Activated CD4-positive, alpha-beta memory T cell treated with anti-CD3 and anti-CD28 coated beads, Interleukin-2, amount 10 ng/mL, durations not matched to agents 7 days and 5 days (primary cell): ENCODE data around the gene FGFBP1. TPM values are rescaled to one million over a fixed set of nuclear protein-coding genes. Genes with fewer than 3 reads are reported as not detected.

Experiments used
- CTCF ChIA-PET: fragments of 350-600 bp; sonication (Branson Sonifier 250); formaldehyde crosslinking; loops from one replicate; lab custom pipeline; 2021; ENCODE audit warnings: antibody characterized with exemption, inconsistent platforms; lab: Charles Lee
- POLR2A ChIA-PET: fragments of 350-600 bp; sonication (Branson Sonifier 250); formaldehyde crosslinking; loops from one replicate; lab custom pipeline; 2021; ENCODE audit warnings: antibody characterized with exemption; lab: Charles Lee
- DNase-seq: peaks from one replicate; pipeline ENCODE4 v3.0.0-alpha.2; 2020
- H3K27ac Mint-ChIP-seq: one replicate; pipeline ENCODE4 v1.8.0; 2021; ENCODE audit warnings: mild to moderate bottlenecking, mixed read lengths
- H3K27me3 Mint-ChIP-seq: one replicate; pipeline ENCODE4 v1.8.0; 2021; ENCODE audit warnings: mixed read lengths
- H3K36me3 Mint-ChIP-seq: one replicate; pipeline ENCODE4 v1.8.0; 2021; ENCODE audit warnings: low read depth, mixed read lengths
- H3K4me1 Mint-ChIP-seq: one replicate; pipeline ENCODE4 v1.8.0; 2021; ENCODE audit warnings: mixed read lengths
- H3K4me3 Mint-ChIP-seq: one replicate; pipeline ENCODE4 v1.8.0; 2021; ENCODE audit warnings: mild to moderate bottlenecking, mixed read lengths
- H3K9me3 Mint-ChIP-seq: one replicate; pipeline ENCODE4 v1.8.0; 2021; ENCODE audit warnings: mixed read lengths
- total RNA-seq, 2 experiments: library from RNA; stranded (reverse); gene quantifications; one replicate each; pipeline ENCODE4 v1.2.3, GENCODE V29; 2021

Gene FGFBP1
- total RNA-seq, result not detected

DNA sequence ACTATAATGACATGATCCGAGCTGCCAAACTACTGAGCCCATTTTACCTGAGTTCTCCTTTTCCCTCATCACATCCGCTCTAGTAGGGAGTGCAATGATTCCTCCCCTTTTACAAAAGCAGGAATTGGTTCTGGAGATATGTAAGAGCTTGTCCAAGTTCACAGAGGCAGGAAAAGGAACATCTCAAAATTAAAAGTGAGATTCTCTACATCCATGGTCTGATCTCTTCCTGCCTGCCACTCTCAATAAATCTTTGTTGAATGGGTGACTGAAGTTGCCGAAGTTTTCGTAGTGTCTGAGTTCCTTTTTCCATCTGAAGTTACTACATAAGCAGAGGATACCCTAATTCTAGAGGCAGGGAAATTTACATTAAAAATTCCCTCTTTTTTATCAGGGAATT is at the start of gene FGFBP1:
Gene FGFBP1 (minus strand): TSS at position 101 of the 400 bp plus-strand sequence. CDS start 2,108 bp downstream, outside the sequence.
- ChIA-PET POLR2A (no interaction called here), CTCF (no interaction called here)
- Mint-ChIP-seq H3K27ac (no peak within 1 kb of the TSS), H3K4me3 (no peak within 1 kb of the TSS), H3K27me3 (peaks cover 31% of the 10 kb centered on the region), H3K9me3 (no peaks in the 10 kb centered on the region), H3K36me3 (no peaks in the 10 kb centered on the region), H3K4me1 (peaks cover 1% of the 10 kb centered on the region)
- no peak for DNase-seq

DNA sequence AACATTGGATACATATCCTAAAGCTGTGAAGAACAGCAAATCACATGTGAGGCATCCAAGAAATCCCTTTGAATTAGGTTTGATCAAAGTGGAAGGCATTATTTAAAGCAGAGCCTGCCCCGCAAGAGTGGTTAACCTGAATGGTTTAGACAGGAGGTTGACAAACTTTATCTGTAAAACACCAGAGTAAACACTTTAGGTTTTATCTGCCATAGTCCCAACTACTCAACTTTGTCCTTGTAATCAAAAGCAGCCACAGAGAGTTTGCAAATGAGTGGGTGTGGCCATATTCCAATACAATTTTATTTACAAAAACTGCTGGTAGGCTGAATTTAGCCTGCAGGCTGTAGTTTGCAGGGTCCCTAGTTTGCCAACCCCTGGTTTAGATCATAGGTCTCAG is 49.7 kb upstream of the FGFBP1 start:
- POLR2A ChIA-PET, result no interaction called here
- H3K27ac Mint-ChIP-seq, result no peak overlapping the region
- H3K36me3 Mint-ChIP-seq, result no peaks in the 10 kb centered on the region
- H3K4me1 Mint-ChIP-seq, result no peaks in the 10 kb centered on the region
- CTCF ChIA-PET, result no interaction called here
- peaks cover 31% of the 10 kb centered on the region for H3K27me3 Mint-ChIP-seq
- no peak for DNase-seq
- H3K4me3 Mint-ChIP-seq, result no peak overlapping the region
- no peaks in the 10 kb centered on the region for H3K9me3 Mint-ChIP-seq

DNA sequence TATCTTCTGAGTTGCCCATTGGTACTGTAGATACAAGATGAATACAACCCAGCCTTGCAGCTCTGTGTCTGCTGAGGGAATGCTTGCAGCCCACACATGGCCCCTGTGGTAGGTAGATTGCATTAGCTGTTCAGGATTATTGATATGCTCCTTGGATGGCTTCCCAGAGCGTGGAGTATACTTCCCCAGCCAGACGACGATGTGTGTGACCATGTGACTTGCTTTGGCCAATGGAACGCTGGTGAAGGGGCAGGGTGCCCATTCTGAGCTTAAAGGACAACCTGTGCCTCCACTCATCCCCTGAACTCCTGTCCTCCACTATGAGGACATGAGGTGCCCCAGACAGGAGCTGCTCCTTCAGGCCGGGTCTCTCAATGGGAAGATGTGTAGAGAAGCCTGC is 48.4 kb upstream of the FGFBP1 start:
- Mint-ChIP-seq H3K4me1 (no peaks in the 10 kb centered on the region), H3K27me3 (peaks cover 28% of the 10 kb centered on the region), H3K36me3 (no peaks in the 10 kb centered on the region), H3K27ac (no peak overlapping the region), H3K4me3 (no peak overlapping the region), H3K9me3 (no peaks in the 10 kb centered on the region)
- ChIA-PET POLR2A (no interaction called here), CTCF (no interaction called here)
- DNase-seq, result no peak

DNA sequence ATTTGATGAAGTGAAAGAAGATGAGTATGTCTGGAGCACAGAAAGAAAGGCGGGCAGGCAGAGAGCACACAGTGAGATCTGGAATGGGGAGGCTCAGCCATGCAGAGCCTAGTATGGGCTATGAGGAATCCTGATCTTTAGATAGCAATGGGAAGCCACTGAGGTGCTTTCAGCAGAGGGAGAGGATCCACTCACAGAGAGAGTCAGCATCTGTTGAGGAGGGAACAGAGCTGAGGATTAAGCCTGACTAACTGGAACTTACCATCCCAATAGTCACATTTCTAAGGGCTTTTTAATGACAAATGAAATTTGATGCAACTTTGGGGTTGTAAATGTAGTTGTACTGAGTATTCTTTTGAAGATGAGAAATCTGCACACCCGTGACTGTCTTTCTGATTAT is 45.1 kb upstream of the FGFBP1 start:
- ChIA-PET CTCF (no interaction called here), POLR2A (no interaction called here)
- Mint-ChIP-seq H3K4me3 (no peak overlapping the region), H3K9me3 (no peaks in the 10 kb centered on the region), H3K27me3 (peaks cover 25% of the 10 kb centered on the region), H3K27ac (no peak overlapping the region), H3K4me1 (no peaks in the 10 kb centered on the region), H3K36me3 (no peaks in the 10 kb centered on the region)
- no peak for DNase-seq

DNA sequence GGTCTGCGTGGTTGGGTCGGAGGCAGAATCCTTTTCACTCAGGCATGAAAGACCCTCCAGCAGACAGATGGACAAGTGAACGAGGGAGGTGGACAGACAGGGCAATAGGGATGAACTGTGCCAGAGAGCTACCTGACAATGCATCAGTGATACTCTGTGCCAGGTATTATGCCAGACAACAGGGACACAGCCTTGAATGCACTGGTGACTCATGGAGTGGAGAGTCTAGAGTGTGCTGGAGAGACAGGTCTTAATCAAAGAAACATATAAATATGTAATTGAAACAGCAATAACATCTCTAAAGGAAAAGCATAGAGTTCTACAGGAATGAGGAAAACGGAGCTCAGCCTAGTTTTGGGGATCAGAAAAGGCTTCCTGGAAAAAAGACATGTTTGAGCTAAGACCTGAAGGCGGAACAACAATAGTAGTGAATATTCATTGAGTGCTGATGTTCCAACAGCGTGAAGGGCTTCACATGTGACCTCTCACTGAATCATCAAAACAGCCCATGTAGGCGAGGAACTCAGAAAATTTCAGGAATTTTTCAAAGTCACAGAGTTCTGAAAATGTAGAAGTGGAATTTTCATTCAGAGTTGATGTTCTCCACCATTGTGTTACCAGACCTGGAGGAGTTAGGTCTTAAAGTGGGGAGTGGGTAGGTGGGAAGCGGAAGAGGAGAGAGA is 44.4 kb upstream of the FGFBP1 start:
- Mint-ChIP-seq H3K27ac (no peak overlapping the region), H3K27me3 (peaks cover 26% of the 10 kb centered on the region), H3K9me3 (no peaks in the 10 kb centered on the region), H3K36me3 (no peaks in the 10 kb centered on the region), H3K4me1 (no peaks in the 10 kb centered on the region), H3K4me3 (no peak overlapping the region)
- DNase-seq, result no peak
- ChIA-PET POLR2A (no interaction called here), CTCF (no interaction called here)

DNA sequence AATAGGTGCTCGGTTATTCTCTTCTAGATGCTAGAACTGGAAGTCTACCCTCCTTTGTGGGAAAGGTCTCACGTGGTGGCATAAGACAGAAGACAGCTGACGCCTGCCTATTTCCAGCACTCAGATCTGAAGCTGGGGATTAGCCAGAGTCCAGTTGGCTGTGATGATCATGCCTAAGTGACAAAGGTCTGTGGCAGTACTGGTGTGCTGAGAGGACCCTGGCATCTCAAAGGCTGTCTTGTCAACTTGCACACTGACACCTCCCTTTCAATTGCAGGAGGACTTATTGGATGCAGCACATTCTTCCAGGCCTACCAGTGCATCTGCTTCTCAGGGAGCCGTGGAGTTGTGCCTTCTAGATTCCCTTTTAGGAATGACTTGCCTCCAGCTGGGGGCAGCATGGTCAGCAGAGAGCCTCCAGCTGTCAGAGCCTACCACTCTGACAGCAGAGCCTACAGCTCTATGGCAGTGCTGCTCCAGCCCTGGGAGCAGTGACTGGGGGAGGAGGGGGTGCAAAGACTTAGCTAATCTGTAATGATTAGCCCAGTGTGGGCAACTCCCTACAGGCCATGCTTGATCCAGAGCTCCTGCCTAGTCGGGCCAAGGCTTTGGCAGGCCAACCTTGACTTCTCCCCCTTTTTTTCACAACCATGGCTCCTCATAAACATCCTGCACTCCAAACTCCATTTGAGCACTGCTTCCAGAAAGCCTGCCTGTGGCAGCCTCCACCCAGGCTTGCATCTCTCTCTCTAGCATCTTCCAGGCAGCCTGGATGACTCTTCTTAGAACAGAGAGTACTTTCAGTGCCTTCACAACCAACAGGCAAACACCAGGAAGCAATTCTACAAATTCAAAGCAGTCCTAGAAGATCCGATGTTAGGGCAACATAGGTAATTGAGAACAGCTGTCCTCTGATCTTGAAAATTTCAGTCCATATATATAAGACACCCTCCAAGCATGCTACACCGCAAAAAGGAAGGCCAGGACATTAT is 38.2 kb upstream of the FGFBP1 start:
- Mint-ChIP-seq H3K4me1 (no peaks in the 10 kb centered on the region), H3K36me3 (no peaks in the 10 kb centered on the region), H3K27me3 (peaks cover 24% of the 10 kb centered on the region), H3K4me3 (no peak overlapping the region), H3K27ac (no peak overlapping the region), H3K9me3 (no peaks in the 10 kb centered on the region)
- CTCF ChIA-PET, result no interaction called here
- POLR2A ChIA-PET, result no interaction called here
- no peak for DNase-seq

DNA sequence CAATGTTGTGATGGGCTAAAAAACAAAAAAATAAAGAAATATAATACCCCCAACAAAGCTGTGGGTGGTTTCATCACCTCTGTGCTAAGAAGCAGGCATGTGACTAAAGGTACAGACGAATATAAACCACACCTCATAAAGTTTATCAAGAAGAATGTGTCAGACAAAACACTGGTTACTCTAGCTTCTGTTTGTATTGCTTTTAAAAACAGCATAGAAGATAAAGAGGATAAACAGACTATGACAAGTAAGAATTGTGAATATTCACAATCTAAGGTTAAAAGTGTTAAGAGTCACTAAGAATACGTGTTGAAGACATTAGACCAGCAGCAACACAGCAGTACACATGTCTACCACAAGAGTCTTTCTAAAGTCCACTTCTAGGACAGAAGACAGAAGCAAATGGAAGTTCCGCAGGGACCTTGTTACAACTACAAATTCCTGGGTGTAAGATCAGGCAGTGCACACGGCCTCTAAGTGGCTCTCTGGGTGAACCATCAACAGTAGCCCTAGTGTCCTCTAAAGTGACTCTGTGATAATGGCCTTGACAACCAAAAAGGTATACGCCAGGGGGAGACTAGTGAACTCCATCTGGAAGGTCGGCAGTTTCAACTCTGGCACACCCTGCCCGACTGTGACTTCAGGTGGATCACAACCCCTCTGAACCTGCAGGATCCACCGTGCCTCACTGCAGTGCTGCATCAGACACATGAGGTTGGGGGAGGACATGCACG is 32.7 kb upstream of the FGFBP1 start:
- Mint-ChIP-seq H3K4me1 (no peaks in the 10 kb centered on the region), H3K27ac (no peak overlapping the region), H3K36me3 (no peaks in the 10 kb centered on the region), H3K27me3 (peaks cover 26% of the 10 kb centered on the region), H3K9me3 (no peaks in the 10 kb centered on the region), H3K4me3 (no peak overlapping the region)
- ChIA-PET CTCF (interaction anchor here (1.2 kb wide), 1 partner anchor 15 kb away, joined by 5 read pairs; no protein-coding TSS in a partner anchor), POLR2A (no interaction called here)
- DNase-seq, result no peak

DNA sequence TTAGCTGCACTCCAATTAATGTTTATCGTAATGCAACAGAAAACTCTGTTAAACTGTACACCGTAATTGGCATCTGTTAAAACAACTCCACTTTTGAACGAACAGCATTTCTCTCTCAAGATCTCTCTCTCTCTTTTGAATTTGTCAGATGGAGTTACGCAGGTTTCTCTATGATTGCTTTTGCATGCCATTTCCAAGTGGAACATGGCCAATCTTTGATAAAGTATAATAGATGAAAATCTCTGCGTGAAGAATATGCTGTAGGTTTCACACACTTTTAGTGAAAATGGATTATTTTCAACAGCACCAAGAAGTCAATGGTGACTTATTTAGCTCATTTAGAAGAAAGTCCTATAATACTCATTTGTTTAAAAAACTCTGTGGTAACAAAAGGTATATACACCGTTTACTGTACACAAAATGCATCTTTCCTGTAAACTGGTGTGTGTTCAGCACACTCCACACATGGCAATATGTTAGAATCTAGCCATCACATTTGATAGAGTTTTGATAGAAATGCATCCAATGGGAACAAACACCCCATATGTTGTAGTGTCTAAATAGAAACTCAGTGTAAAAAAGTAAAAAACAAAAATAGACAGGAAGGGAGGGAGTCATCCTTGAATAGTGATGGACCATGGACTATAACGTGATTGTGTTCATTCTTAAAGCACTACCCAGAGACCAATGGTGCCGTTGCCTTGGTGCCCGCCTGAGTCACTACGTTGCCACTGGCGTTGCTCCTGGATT is 30.2 kb upstream of the FGFBP1 start:
- Mint-ChIP-seq H3K27me3 (peaks cover 24% of the 10 kb centered on the region), H3K4me3 (no peak overlapping the region), H3K9me3 (no peaks in the 10 kb centered on the region), H3K4me1 (peaks cover 4% of the 10 kb centered on the region), H3K36me3 (no peaks in the 10 kb centered on the region), H3K27ac (no peak overlapping the region)
- DNase-seq, result no peak
- POLR2A ChIA-PET, result no interaction called here
- CTCF ChIA-PET, result no interaction called here

DNA sequence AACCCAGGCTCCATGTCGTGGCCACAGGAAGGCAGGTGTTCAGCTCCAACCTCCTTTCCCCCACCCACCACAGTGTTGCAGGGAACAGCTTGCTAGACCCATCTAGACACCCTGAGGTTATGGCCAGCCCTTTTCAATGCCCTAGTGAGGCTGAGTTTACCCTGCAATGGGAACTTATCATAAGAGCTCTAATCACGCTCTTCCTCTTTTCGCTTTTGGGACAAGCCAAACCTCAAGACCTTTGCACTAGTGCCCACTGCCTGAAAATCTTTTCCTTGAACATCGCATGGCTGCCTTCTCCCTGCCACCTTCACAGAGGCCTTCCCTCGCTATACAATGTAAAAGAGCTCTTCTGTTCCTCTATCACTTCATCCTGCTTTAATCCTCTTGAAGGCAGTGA is 26.8 kb upstream of the FGFBP1 start:
- peaks cover 25% of the 10 kb centered on the region for H3K27me3 Mint-ChIP-seq
- no peak overlapping the region for H3K27ac Mint-ChIP-seq
- no peak for DNase-seq
- ChIA-PET CTCF (no interaction called here), POLR2A (no interaction called here)
- no peaks in the 10 kb centered on the region for H3K36me3 Mint-ChIP-seq
- peaks cover 18% of the 10 kb centered on the region for H3K4me1 Mint-ChIP-seq
- H3K4me3 Mint-ChIP-seq, result no peak overlapping the region
- H3K9me3 Mint-ChIP-seq, result no peaks in the 10 kb centered on the region

DNA sequence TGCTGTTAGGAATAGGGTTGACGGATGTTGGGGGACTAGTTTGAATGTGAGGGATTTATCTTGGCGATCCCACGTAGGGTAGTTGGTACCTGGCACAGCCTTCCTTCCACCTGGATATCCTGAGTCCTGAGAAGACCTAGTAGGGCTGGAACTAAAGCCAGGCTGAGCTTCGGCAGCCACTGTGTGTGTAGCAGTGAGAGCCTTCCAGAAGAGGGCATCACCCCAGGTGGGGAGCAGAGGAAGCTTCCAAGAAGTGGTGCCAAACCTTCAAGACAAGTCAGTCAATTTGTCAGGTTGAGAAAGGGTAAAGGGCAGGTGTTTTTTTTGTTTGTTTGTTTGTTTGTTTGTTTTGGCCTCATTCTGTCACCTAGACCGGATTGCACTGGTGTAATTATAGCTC is 25.6 kb upstream of the FGFBP1 start:
- no peak overlapping the region for H3K27ac Mint-ChIP-seq
- CTCF ChIA-PET, result interaction anchor here (1.3 to 1.5 kb wide), 3 partner anchors 37 to 235 kb away, joined by 3 to 5 read pairs (median 3); no protein-coding TSS in a partner anchor

DNA sequence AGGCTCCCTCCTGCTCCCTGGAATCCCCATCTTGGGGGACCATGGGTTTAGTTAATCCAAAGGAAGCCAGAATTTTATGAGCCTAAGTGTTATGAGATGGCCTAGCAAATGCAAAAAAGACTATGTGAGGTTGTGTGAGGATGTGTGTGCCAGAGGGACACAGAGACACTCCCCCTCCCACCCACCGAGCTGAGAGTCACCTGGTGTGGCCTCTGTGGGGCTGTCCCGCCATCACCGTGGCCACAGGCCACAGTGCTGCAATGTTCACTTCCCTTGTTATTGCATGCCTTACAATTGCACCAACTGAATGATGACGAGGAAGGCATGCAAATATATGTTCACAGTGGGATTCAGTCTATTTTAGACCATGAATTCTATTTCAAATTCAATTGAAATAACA is 25.0 kb upstream of the FGFBP1 start:
- POLR2A ChIA-PET, result no interaction called here
- CTCF ChIA-PET, result interaction anchor here (0.8 to 1.5 kb wide), 4 partner anchors 37 to 301 kb away, joined by 3 to 5 read pairs (median 3); no protein-coding TSS in a partner anchor
- peak; percentile 46 for DNase-seq
- Mint-ChIP-seq H3K4me1 (peaks cover 18% of the 10 kb centered on the region), H3K27me3 (peaks cover 28% of the 10 kb centered on the region), H3K36me3 (no peaks in the 10 kb centered on the region), H3K27ac (no peak overlapping the region), H3K4me3 (no peak overlapping the region), H3K9me3 (no peaks in the 10 kb centered on the region)

More for the DNA sequence above, 25.6 kb upstream of the FGFBP1 start:
- no peak for DNase-seq
- Mint-ChIP-seq H3K36me3 (no peaks in the 10 kb centered on the region), H3K9me3 (no peaks in the 10 kb centered on the region), H3K4me1 (peaks cover 18% of the 10 kb centered on the region), H3K27me3 (peaks cover 28% of the 10 kb centered on the region), H3K4me3 (no peak overlapping the region)
- POLR2A ChIA-PET, result no interaction called here

DNA sequence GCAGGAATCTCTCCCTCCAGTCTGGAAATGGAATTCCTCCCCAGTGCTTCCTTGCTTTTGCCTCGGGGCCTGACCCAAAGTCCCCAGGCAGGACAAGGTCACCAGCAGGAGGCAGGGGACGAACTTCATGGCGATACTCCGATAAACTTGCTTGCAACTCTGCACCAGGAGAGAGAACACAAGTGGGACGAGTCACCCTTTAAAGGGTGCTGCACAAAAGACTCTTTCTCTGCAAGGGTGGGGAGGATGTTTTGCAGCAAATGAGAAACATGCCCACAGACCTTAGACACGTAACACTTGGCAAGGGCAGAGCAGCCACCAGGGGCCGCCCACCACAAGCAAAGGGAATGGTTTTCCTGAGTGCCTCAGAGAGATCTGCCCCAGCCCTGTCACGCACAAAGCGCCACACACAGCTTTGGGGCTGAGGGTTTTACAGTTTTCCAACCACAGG is 24.5 kb upstream of the FGFBP1 start, which contains the start of gene FGFBP2:
Gene FGFBP2 (minus strand): TSS at position 175 of the 451 bp plus-strand sequence. CDS start 46 bp downstream, at position 129.
- CTCF ChIA-PET, result interaction anchor here (0.8 to 1.5 kb wide), 5 partner anchors 38 to 302 kb away, joined by 3 to 5 read pairs (median 3); no protein-coding TSS in a partner anchor
- H3K4me3 Mint-ChIP-seq, result peak within 1 kb of the TSS; percentile 27
- no peaks in the 10 kb centered on the region for H3K36me3 Mint-ChIP-seq
- no peaks in the 10 kb centered on the region for H3K9me3 Mint-ChIP-seq
- no peak within 1 kb of the TSS for H3K27ac Mint-ChIP-seq
- peaks cover 23% of the 10 kb centered on the region for H3K27me3 Mint-ChIP-seq
- POLR2A ChIA-PET, result no interaction called here
- peaks cover 18% of the 10 kb centered on the region for H3K4me1 Mint-ChIP-seq
- DNase-seq, result peak; percentile 57
